ENCODE data around the gene PTPN2. TPM values are rescaled to one million over a fixed set of nuclear protein-coding genes. Genes with fewer than 3 reads are reported as not detected.

PTPN2 gene
- total RNA-seq, 1 donor from 2014 or later = 11.0 TPM

- H3K27ac ChIP-seq (replicated peaks) = no peak overlapping the region
- peaks cover 14% of the 10 kb centered on the region for H3K4me1 ChIP-seq
- intact Hi-C loops (cut with micrococcal nuclease) = no loop called here
- TF ChIP-seq CTCF (IDR thresholded peaks at IDR 0.05; ENCODE audit: borderline replicate concordance) = no peak
- peaks cover 29% of the 10 kb centered on the region for H3K36me3 ChIP-seq
- H3K9me3 ChIP-seq (replicated peaks) = no peaks in the 10 kb centered on the region
- no peaks in the 10 kb centered on the region for H3K27me3 ChIP-seq (ENCODE audit: low read depth)
- no peak overlapping the region for H3K4me3 ChIP-seq
- no peak for DNase-seq
Observed at GRCh38 chr18:12836551-12836950, 47.5 kb downstream of the PTPN2 start.

- H3K27me3 ChIP-seq (ENCODE audit: low read depth) = no peaks in the 10 kb centered on the region
- H3K4me1 ChIP-seq = no peaks in the 10 kb centered on the region
- H3K36me3 ChIP-seq = peaks cover 78% of the 10 kb centered on the region
- no peak for TF ChIP-seq CTCF (IDR thresholded peaks at IDR 0.05; ENCODE audit: borderline replicate concordance)
- H3K27ac ChIP-seq (replicated peaks) = no peak overlapping the region
- DNase-seq = no peak
- peaks cover 20% of the 10 kb centered on the region for H3K9me3 ChIP-seq (replicated peaks)
- H3K4me3 ChIP-seq = no peak overlapping the region
- intact Hi-C loops (cut with micrococcal nuclease) = no loop called here
Observed at GRCh38 chr18:12828116-12829051, 55.7 kb downstream of the PTPN2 start.

- H3K4me1 ChIP-seq = no peaks in the 10 kb centered on the region
- TF ChIP-seq CTCF (IDR thresholded peaks at IDR 0.05; ENCODE audit: borderline replicate concordance) = no peak
- peaks cover 20% of the 10 kb centered on the region for H3K9me3 ChIP-seq (replicated peaks)
- H3K36me3 ChIP-seq = peaks cover 70% of the 10 kb centered on the region
- no peak for DNase-seq
- no peak overlapping the region for H3K27ac ChIP-seq (replicated peaks)
- intact Hi-C loops (cut with micrococcal nuclease) = no loop called here
- no peak overlapping the region for H3K4me3 ChIP-seq
- no peaks in the 10 kb centered on the region for H3K27me3 ChIP-seq (ENCODE audit: low read depth)
Observed at GRCh38 chr18:12827588-12827987, 56.4 kb downstream of the PTPN2 start.

GRCh38 chr18:12825230-12825629 is 58.8 kb downstream of the PTPN2 start:
- no peak for TF ChIP-seq CTCF (IDR thresholded peaks at IDR 0.05; ENCODE audit: borderline replicate concordance)
- no peak overlapping the region for H3K4me3 ChIP-seq
- no peak for DNase-seq
- H3K36me3 ChIP-seq = peaks cover 61% of the 10 kb centered on the region
- intact Hi-C loops (cut with micrococcal nuclease) = no loop called here
- H3K9me3 ChIP-seq (replicated peaks) = peaks cover 20% of the 10 kb centered on the region
- no peaks in the 10 kb centered on the region for H3K4me1 ChIP-seq
- H3K27ac ChIP-seq (replicated peaks) = no peak overlapping the region
- H3K27me3 ChIP-seq (ENCODE audit: low read depth) = no peaks in the 10 kb centered on the region

- Histone ChIP-seq H3K9me3 (replicated peaks) (peaks cover 20% of the 10 kb centered on the region), H3K27me3 (ENCODE audit: low read depth) (no peaks in the 10 kb centered on the region), H3K4me3 (no peak overlapping the region), H3K36me3 (peaks cover 50% of the 10 kb centered on the region), H3K27ac (replicated peaks) (no peak overlapping the region), H3K4me1 (no peaks in the 10 kb centered on the region)
- TF ChIP-seq CTCF (IDR thresholded peaks at IDR 0.05; ENCODE audit: borderline replicate concordance) = no peak
- DNase-seq = no peak
- intact Hi-C loops (cut with micrococcal nuclease) = no loop called here
Observed at GRCh38 chr18:12823892-12824291, 60.1 kb downstream of the PTPN2 start.
